ENCODE results near the gene CREB5. TPM values are rescaled to one million over a fixed set of nuclear protein-coding genes. Genes with fewer than 3 reads are reported as not detected.
A peak's percentile ranks its signal among the peaks of the same experiment; 100 is the strongest.

Gene CREB5
- total and polyA plus RNA-seq, 2 of the 13 experiments (the other 11 are each of a cell fraction or from before 2014, with no cell fraction given): 0.38 to 0.71 TPM

DNA sequence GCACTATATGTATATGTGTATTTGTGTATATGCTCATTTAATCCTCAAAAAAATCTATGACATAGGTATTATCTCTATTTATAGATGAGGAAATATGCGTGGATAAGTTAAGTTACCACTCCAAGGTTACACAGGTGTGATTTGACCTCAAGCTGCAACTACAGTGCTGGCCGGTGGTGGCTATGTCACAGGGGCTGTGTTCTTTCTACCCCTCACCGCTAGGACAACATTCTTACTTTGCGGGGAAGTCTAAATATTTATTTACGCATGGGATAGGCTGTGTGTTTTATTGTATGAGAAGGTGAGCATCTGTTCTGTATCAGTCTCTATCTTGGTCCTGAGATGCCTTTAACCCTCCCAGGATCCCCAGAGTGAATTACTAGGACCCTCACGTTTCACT lies 60.0 kb downstream of the CREB5 start:
- Histone ChIP-seq H3K27ac (ENCODE audit: extremely low read length, insufficient read depth, low read length) (no peak overlapping the region), H3K79me2 (ENCODE audit: insufficient read depth, low read length) (no peaks in the 10 kb centered on the region), H3K4me3 (replicated peaks in 1 of 3; ENCODE audit: insufficient read depth in 1 of 3, low read depth in 2 of 3, low read length in 3 of 3) (no peak overlapping the region), H3K9ac (ENCODE audit: insufficient read depth, low read depth, low read length) (no peak overlapping the region), H2AFZ (ENCODE audit: low read length) (no peak overlapping the region), H3K36me3 (replicated peaks in 1 of 2; ENCODE audit: control insufficient read depth in 1 of 2, insufficient read depth in 2 of 2, low read length in 2 of 2) (no peaks in the 10 kb centered on the region), H3K4me1 (ENCODE audit: insufficient read depth, low read length) (no peaks in the 10 kb centered on the region), H3K27me3 (ENCODE audit: control insufficient read depth in 1 of 2, insufficient read depth in 2 of 2, low read length in 2 of 2) (peaks cover 0 to 10% of the 10 kb centered on the region in 2 experiments; a peak in 2 of 5 replicates), H3K4me2 (ENCODE audit: low read depth, low read length) (no peak overlapping the region), H3K9me3 (ENCODE audit: low read length) (no peaks in the 10 kb centered on the region), H4K20me1 (ENCODE audit: insufficient read depth, low read length) (no peaks in the 10 kb centered on the region)
- POLR2A ChIA-PET: no interaction called here
- DNase-seq (ENCODE audit: low spot score): peak; percentile 16
- no TSS peak for BruUV-seq (replicated peaks)
- ATAC-seq: peak; percentile 98
- in situ Hi-C loops (cut with HindIII; ENCODE audit: extremely low pct_ligation_motif_present, low pct_unique_long_range_greater_than_20kb) (no loop called here), intact Hi-C loops (cut with micrococcal nuclease; ENCODE audit: unreplicated experiment) (no loop called here)
- TF ChIP-seq NFIC (IDR thresholded peaks at IDR 0.05; ENCODE audit: low read length): no peak
- no peak for TF ChIP-seq EP300 (IDR thresholded peaks at IDR 0.05; ENCODE audit: low read depth in 2 of 2, low read length in 2 of 2)
- no peak for TF ChIP-seq EP300 (CRISPR knock-in tag; IDR thresholded peaks at IDR 0.05; ENCODE audit: borderline replicate concordance)
- no peak for TF ChIP-seq KDM1A (CRISPR knock-in tag; IDR thresholded peaks at IDR 0.05)
- no peak for TF ChIP-seq KLF12 (CRISPR knock-in tag; IDR thresholded peaks at IDR 0.05; ENCODE audit: borderline replicate concordance)
- TF ChIP-seq ZNF556 (CRISPR knock-in tag; IDR thresholded peaks at IDR 0.05; ENCODE audit: borderline replicate concordance): no peak
- no peak for TF ChIP-seq SOX13 (IDR thresholded peaks at IDR 0.05)
- no peak for TF ChIP-seq SOX13 (CRISPR knock-in tag; conservative IDR thresholded peaks at IDR 0.05 in 1 of 2, IDR thresholded peaks at IDR 0.05 in 1 of 2)
- TF ChIP-seq ZNF276 (CRISPR knock-in tag; IDR thresholded peaks at IDR 0.05; ENCODE audit: low read depth): no peak
- no peak for TF ChIP-seq FOXC1 (CRISPR knock-in tag; IDR thresholded peaks at IDR 0.05; ENCODE audit: borderline replicate concordance)
- no peak for TF ChIP-seq ARHGAP35 (CRISPR knock-in tag; IDR thresholded peaks at IDR 0.05; ENCODE audit: borderline replicate concordance)
- TF ChIP-seq ZFP62 (CRISPR knock-in tag; IDR thresholded peaks at IDR 0.05): no peak
- no peak for TF ChIP-seq TRIM24 (CRISPR knock-in tag; IDR thresholded peaks at IDR 0.05)
- TF ChIP-seq ONECUT2 (CRISPR knock-in tag; IDR thresholded peaks at IDR 0.05): no peak
- TF ChIP-seq ZNF234 (CRISPR knock-in tag; conservative IDR thresholded peaks at IDR 0.05): no peak
- TF ChIP-seq ARID4A (CRISPR knock-in tag; IDR thresholded peaks at IDR 0.05; ENCODE audit: borderline replicate concordance): no peak
- TF ChIP-seq CBX2 (IDR thresholded peaks at IDR 0.05; ENCODE audit: low read depth, low read length): no peak
- TF ChIP-seq CBX2 (CRISPR knock-in tag; IDR thresholded peaks at IDR 0.05; ENCODE audit: low read depth): no peak
- no peak for TF ChIP-seq PHF8 (CRISPR knock-in tag; IDR thresholded peaks at IDR 0.05)
- TF ChIP-seq SNRNP70 (IDR thresholded peaks at IDR 0.05; ENCODE audit: low read depth, low read length): no peak
- TF ChIP-seq ZNF782 (CRISPR knock-in tag; IDR thresholded peaks at IDR 0.05; ENCODE audit: borderline replicate concordance): no peak
- no peak for TF ChIP-seq TARDBP (CRISPR knock-in tag; IDR thresholded peaks at IDR 0.05)
- CTCF ChIA-PET (ENCODE audit: low intra/inter-chr PET ratio, low total read pairs): no interaction called here
- WGBS (ENCODE audit: low lambda C conversion rate): 2% methylated on average over 5 of the region's 6 CpGs
- FAIRE-seq: no peak
